ENCODE data around the gene OXNAD1. TPM values are rescaled to one million over a fixed set of nuclear protein-coding genes. Genes with fewer than 3 reads are reported as not detected.
A peak's percentile ranks its signal among the peaks of the same experiment; 100 is the strongest.

OXNAD1 gene
- total and polyA plus RNA-seq, 2 donors, result 6.1 to 31.6 TPM

- Histone ChIP-seq H3K4me1 (ENCODE audit: insufficient read depth) (no peaks in the 10 kb centered on the region), H3K4me3 (ENCODE audit: low read depth, low read length) (no peak overlapping the region), H3K36me3 (ENCODE audit: insufficient read depth) (no peaks in the 10 kb centered on the region), H3K27ac (ENCODE audit: low read depth) (peak overlapping the region; percentile 48)
- DNase-seq (ENCODE audit: extremely low spot score), result no peak
- 81% methylated on average over 14 of the region's 14 CpGs for WGBS
Observed at GRCh38 chr3:16335772-16336645, 71.0 kb downstream of the OXNAD1 start.

GRCh38 chr3:16336825-16337224 lies 71.8 kb downstream of the OXNAD1 start:
- Histone ChIP-seq H3K27ac (ENCODE audit: low read depth) (no peak overlapping the region), H3K4me1 (ENCODE audit: insufficient read depth) (no peaks in the 10 kb centered on the region)
- 89% methylated on average over 6 of the region's 6 CpGs for WGBS

GRCh38 chr3:16337856-16338540 lies 73.0 kb downstream of the OXNAD1 start:
- no peaks in the 10 kb centered on the region for H3K36me3 ChIP-seq (ENCODE audit: insufficient read depth)
- no peak for DNase-seq (ENCODE audit: extremely low spot score)
- H3K4me1 ChIP-seq (ENCODE audit: insufficient read depth), result no peaks in the 10 kb centered on the region
- no peak overlapping the region for H3K4me3 ChIP-seq (ENCODE audit: low read depth, low read length)
- H3K27ac ChIP-seq (ENCODE audit: low read depth), result no peak overlapping the region
- WGBS, result 85% methylated on average over 15 of the region's 15 CpGs

More at GRCh38 chr3:16336825-16337224, 71.8 kb downstream of the OXNAD1 start:
- H3K4me3 ChIP-seq (ENCODE audit: low read depth, low read length), result no peak overlapping the region
- no peaks in the 10 kb centered on the region for H3K36me3 ChIP-seq (ENCODE audit: insufficient read depth)
- DNase-seq (ENCODE audit: extremely low spot score), result no peak

GRCh38 chr3:16338999-16339398 lies 74.0 kb downstream of the OXNAD1 start:
- WGBS, result 48% methylated on average over 1 of the region's 1 CpG
- Histone ChIP-seq H3K27ac (ENCODE audit: low read depth) (no peak overlapping the region), H3K4me3 (ENCODE audit: low read depth, low read length) (no peak overlapping the region), H3K36me3 (ENCODE audit: insufficient read depth) (no peaks in the 10 kb centered on the region), H3K4me1 (ENCODE audit: insufficient read depth) (no peaks in the 10 kb centered on the region)
- no peak for DNase-seq (ENCODE audit: extremely low spot score)

GRCh38 chr3:16343101-16343500 lies 78.1 kb downstream of the OXNAD1 start:
- Histone ChIP-seq H3K27ac (ENCODE audit: low read depth) (no peak overlapping the region), H3K36me3 (ENCODE audit: insufficient read depth) (no peaks in the 10 kb centered on the region), H3K4me1 (ENCODE audit: insufficient read depth) (no peaks in the 10 kb centered on the region), H3K4me3 (ENCODE audit: low read depth, low read length) (no peak overlapping the region)
- DNase-seq (ENCODE audit: extremely low spot score), result no peak
- WGBS, result 97% methylated on average over 1 of the region's 1 CpG

- H3K4me1 ChIP-seq (ENCODE audit: insufficient read depth), result no peaks in the 10 kb centered on the region
- H3K36me3 ChIP-seq (ENCODE audit: insufficient read depth), result no peaks in the 10 kb centered on the region
- no peak for DNase-seq (ENCODE audit: extremely low spot score)
- WGBS, result 90% methylated on average over 7 of the region's 7 CpGs
- no peak overlapping the region for H3K27ac ChIP-seq (ENCODE audit: low read depth)
- no peak overlapping the region for H3K4me3 ChIP-seq (ENCODE audit: low read depth, low read length)
Observed at GRCh38 chr3:16346413-16347081, 81.5 kb downstream of the OXNAD1 start.

- 91% methylated on average over 4 of the region's 4 CpGs for WGBS
- Histone ChIP-seq H3K4me3 (ENCODE audit: low read depth, low read length) (no peak overlapping the region), H3K27ac (ENCODE audit: low read depth) (no peak overlapping the region), H3K36me3 (ENCODE audit: insufficient read depth) (no peaks in the 10 kb centered on the region), H3K4me1 (ENCODE audit: insufficient read depth) (no peaks in the 10 kb centered on the region)
- DNase-seq (ENCODE audit: extremely low spot score), result no peak
Observed at GRCh38 chr3:16347548-16347947, 82.5 kb downstream of the OXNAD1 start.

- whole genome bisulfite sequencing, result 45% methylated on average over 2 of the region's 2 CpGs
- no peak overlapping the region for H3K27ac ChIP-seq (ENCODE audit: low read depth)
- H3K4me3 ChIP-seq (ENCODE audit: low read depth, low read length), result no peak overlapping the region
- no peaks in the 10 kb centered on the region for H3K36me3 ChIP-seq (ENCODE audit: insufficient read depth)
- DNase-seq (ENCODE audit: extremely low spot score), result no peak
- H3K4me1 ChIP-seq (ENCODE audit: insufficient read depth), result no peaks in the 10 kb centered on the region
Observed at GRCh38 chr3:16349986-16350596, 85.1 kb downstream of the OXNAD1 start.

GRCh38 chr3:16350597-16351318 lies 85.7 kb downstream of the OXNAD1 start:
- no peak for DNase-seq (ENCODE audit: extremely low spot score)
- no peaks in the 10 kb centered on the region for H3K36me3 ChIP-seq (ENCODE audit: insufficient read depth)
- H3K4me1 ChIP-seq (ENCODE audit: insufficient read depth), result no peaks in the 10 kb centered on the region
- H3K4me3 ChIP-seq (ENCODE audit: low read depth, low read length), result no peak overlapping the region
- WGBS, result 93% methylated on average over 5 of the region's 5 CpGs
- H3K27ac ChIP-seq (ENCODE audit: low read depth), result no peak overlapping the region

GRCh38 chr3:16352428-16352827 lies 87.4 kb downstream of the OXNAD1 start:
- DNase-seq (ENCODE audit: extremely low spot score), result no peak
- no peak overlapping the region for H3K27ac ChIP-seq (ENCODE audit: low read depth)
- no peaks in the 10 kb centered on the region for H3K36me3 ChIP-seq (ENCODE audit: insufficient read depth)
- H3K4me3 ChIP-seq (ENCODE audit: low read depth, low read length), result no peak overlapping the region
- no peaks in the 10 kb centered on the region for H3K4me1 ChIP-seq (ENCODE audit: insufficient read depth)
- WGBS, result 68% methylated on average over 2 of the region's 2 CpGs

GRCh38 chr3:16354291-16354690 lies 89.3 kb downstream of the OXNAD1 start:
- no peak for DNase-seq (ENCODE audit: extremely low spot score)
- no peaks in the 10 kb centered on the region for H3K36me3 ChIP-seq (ENCODE audit: insufficient read depth)
- no peak overlapping the region for H3K27ac ChIP-seq (ENCODE audit: low read depth)
- H3K4me1 ChIP-seq (ENCODE audit: insufficient read depth), result no peaks in the 10 kb centered on the region
- no peak overlapping the region for H3K4me3 ChIP-seq (ENCODE audit: low read depth, low read length)
- WGBS, result 92% methylated on average over 3 of the region's 3 CpGs
